ENCODE measurements around the gene PTPRJ. TPM values are rescaled to one million over a fixed set of nuclear protein-coding genes. Genes with fewer than 3 reads are reported as not detected.

PTPRJ gene
- total and polyA plus RNA-seq, 2 of the 4 experiments (the other 2 are of a cell fraction) = 5.6 to 14.9 TPM

DNA sequence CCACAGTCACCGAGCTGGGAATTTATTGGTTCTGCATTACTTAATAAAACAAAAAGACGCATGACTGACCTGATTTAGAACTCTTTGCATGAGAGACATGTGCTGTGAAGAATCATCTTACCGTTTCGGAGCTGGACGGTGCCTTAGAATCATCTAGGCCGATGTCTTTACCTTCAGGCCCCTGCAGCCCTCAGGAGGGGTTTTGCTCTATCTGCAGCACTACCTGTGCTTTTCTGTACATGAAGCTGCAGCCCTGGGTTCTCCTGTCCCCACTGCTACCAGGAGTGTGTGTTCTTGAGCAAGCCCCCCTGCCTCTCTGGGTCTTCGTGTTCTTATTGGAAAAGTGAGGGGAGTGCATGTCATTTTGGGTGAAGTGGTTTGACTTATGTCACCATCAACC, 142.3 kb downstream of the PTPRJ start:
- H3K4me1 ChIP-seq (ENCODE audit: control insufficient read depth, insufficient read depth, low read length) = no peaks in the 10 kb centered on the region
- H3K4me2 ChIP-seq (ENCODE audit: low read depth, low read length) = no peak overlapping the region
- H4K8ac ChIP-seq (ENCODE audit: low read depth in 2 of 2, low read length in 2 of 2) = no peak overlapping the region
- H2BK15ac ChIP-seq (ENCODE audit: low read depth, low read length) = no peak overlapping the region
- H4K91ac ChIP-seq (ENCODE audit: insufficient read depth, low read depth, low read length) = no peak overlapping the region
- no peaks in the 10 kb centered on the region for H3K27me3 ChIP-seq (ENCODE audit: control insufficient read depth, insufficient read depth, low read length)
- no peak overlapping the region for H3K56ac ChIP-seq (ENCODE audit: extremely low read depth, insufficient read depth, low read length)
- no peak overlapping the region for H2BK120ac ChIP-seq (ENCODE audit: low read depth, low read length)
- TF ChIP-seq SMC3 (IDR thresholded peaks at IDR 0.05; ENCODE audit: low read depth, low read length) = no peak
- TF ChIP-seq BHLHE40 (IDR thresholded peaks at IDR 0.05; ENCODE audit: low read depth, low read length) = no peak
- TF ChIP-seq MAZ (IDR thresholded peaks at IDR 0.05; ENCODE audit: borderline replicate concordance, low read depth, low read length) = no peak
- TF ChIP-seq, protein P1, sequence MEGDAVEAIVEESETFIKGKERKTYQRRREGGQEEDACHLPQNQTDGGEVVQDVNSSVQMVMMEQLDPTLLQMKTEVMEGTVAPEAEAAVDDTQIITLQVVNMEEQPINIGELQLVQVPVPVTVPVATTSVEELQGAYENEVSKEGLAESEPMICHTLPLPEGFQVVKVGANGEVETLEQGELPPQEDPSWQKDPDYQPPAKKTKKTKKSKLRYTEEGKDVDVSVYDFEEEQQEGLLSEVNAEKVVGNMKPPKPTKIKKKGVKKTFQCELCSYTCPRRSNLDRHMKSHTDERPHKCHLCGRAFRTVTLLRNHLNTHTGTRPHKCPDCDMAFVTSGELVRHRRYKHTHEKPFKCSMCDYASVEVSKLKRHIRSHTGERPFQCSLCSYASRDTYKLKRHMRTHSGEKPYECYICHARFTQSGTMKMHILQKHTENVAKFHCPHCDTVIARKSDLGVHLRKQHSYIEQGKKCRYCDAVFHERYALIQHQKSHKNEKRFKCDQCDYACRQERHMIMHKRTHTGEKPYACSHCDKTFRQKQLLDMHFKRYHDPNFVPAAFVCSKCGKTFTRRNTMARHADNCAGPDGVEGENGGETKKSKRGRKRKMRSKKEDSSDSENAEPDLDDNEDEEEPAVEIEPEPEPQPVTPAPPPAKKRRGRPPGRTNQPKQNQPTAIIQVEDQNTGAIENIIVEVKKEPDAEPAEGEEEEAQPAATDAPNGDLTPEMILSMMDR (conservative IDR thresholded peaks at IDR 0.05; ENCODE audit: low read depth, low read length) = no peak
- TF ChIP-seq, protein P2, sequence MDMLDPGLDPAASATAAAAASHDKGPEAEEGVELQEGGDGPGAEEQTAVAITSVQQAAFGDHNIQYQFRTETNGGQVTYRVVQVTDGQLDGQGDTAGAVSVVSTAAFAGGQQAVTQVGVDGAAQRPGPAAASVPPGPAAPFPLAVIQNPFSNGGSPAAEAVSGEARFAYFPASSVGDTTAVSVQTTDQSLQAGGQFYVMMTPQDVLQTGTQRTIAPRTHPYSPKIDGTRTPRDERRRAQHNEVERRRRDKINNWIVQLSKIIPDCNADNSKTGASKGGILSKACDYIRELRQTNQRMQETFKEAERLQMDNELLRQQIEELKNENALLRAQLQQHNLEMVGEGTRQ (IDR thresholded peaks at IDR 0.05; ENCODE audit: low read depth, low read length) = no peak
- TF ChIP-seq RFX5 (IDR thresholded peaks at IDR 0.05; ENCODE audit: low read depth, low read length) = no peak
- TF ChIP-seq, protein P3, sequence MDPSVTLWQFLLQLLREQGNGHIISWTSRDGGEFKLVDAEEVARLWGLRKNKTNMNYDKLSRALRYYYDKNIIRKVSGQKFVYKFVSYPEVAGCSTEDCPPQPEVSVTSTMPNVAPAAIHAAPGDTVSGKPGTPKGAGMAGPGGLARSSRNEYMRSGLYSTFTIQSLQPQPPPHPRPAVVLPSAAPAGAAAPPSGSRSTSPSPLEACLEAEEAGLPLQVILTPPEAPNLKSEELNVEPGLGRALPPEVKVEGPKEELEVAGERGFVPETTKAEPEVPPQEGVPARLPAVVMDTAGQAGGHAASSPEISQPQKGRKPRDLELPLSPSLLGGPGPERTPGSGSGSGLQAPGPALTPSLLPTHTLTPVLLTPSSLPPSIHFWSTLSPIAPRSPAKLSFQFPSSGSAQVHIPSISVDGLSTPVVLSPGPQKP (IDR thresholded peaks at IDR 0.05; ENCODE audit: borderline replicate concordance, low read depth, low read length) = no peak
- TF ChIP-seq RAD21 (IDR thresholded peaks at IDR 0.05; ENCODE audit: low read length) = no peak
- TF ChIP-seq NFE2L2 (IDR thresholded peaks at IDR 0.05; ENCODE audit: low read depth, low read length) = no peak
- no peak for TF ChIP-seq CEBPB (IDR thresholded peaks at IDR 0.05; ENCODE audit: low read depth, low read length)
- TF ChIP-seq CHD1 (IDR thresholded peaks at IDR 0.05; ENCODE audit: low read depth, low read length) = no peak
- no peak for TF ChIP-seq POLR2A (IDR thresholded peaks at IDR 0.05; ENCODE audit: low read depth, low read length)
- TF ChIP-seq MAFK (IDR thresholded peaks at IDR 0.05; ENCODE audit: low read depth, low read length) = no peak
- no peak for TF ChIP-seq FOS (IDR thresholded peaks at IDR 0.05; ENCODE audit: low read depth, low read length)
- in situ Hi-C loops (cut with MboI; ENCODE audit: low sequenced_read_pairs) = no loop called here
- ChIA-PET CTCF (no interaction called here), POLR2A (ENCODE audit: unreplicated experiment) (no interaction called here)
- H3K14ac ChIP-seq (replicated peaks; ENCODE audit: low read depth, low read length) = no peak overlapping the region
- no TSS peak for BruUV-seq (replicated peaks)
- no peak overlapping the region for H3K4me3 ChIP-seq (ENCODE audit: insufficient read depth, low read depth, low read length)
- H3K9ac ChIP-seq (ENCODE audit: low read depth, low read length) = no peak overlapping the region
- WGBS, 2 experiments (ENCODE audit: extremely low coverage in 2 of 2, insufficient read length in 1 of 2) = 84% methylated on average over 3 of the region's 7 CpGs; no CpG with 5 or more reads in 1 of the 2 experiments
- no peak overlapping the region for H2BK20ac ChIP-seq (ENCODE audit: low read depth, low read length)
- no peak overlapping the region for H3K4ac ChIP-seq (ENCODE audit: low read depth, low read length)
- no peak overlapping the region for H2BK5ac ChIP-seq (ENCODE audit: low read depth, low read length, poor library complexity, severe bottlenecking)
- no peak overlapping the region for H2AFZ ChIP-seq (replicated peaks; ENCODE audit: low read length, poor library complexity)
- H3K9me3 ChIP-seq (ENCODE audit: control insufficient read depth, insufficient read depth, low read length) = no peaks in the 10 kb centered on the region
- dilution Hi-C loops (cut with HindIII; ENCODE audit: low sequenced_read_pairs, unreplicated experiment) = no loop called here
- intact Hi-C loops (cut with micrococcal nuclease) = no loop called here
- no peaks in the 10 kb centered on the region for H4K20me1 ChIP-seq (ENCODE audit: insufficient read depth, low read length)
- no peak overlapping the region for H3K23ac ChIP-seq (ENCODE audit: low read depth, low read length)
- no peak overlapping the region for H3K18ac ChIP-seq (ENCODE audit: low read depth, low read length)
- no peak for DNase-seq
- ATAC-seq (ENCODE audit: low read depth) = no peak
- no peak overlapping the region for H3K27ac ChIP-seq (ENCODE audit: insufficient read depth, low read length)
- H3K9me1 ChIP-seq (ENCODE audit: insufficient read depth, low read length) = peaks cover 16% of the 10 kb centered on the region
- no peak overlapping the region for H2AK9ac ChIP-seq (replicated peaks; ENCODE audit: low read depth, low read length, poor library complexity)
- peaks cover 19% of the 10 kb centered on the region for H3K36me3 ChIP-seq (ENCODE audit: control insufficient read depth, insufficient read depth, low read length)
- no peak overlapping the region for H2AK5ac ChIP-seq (ENCODE audit: low read depth, low read length)
- H3K79me1 ChIP-seq (ENCODE audit: low read depth in 1 of 2, low read length in 2 of 2) = peaks cover 9 to 13% of the 10 kb centered on the region in 2 experiments; a peak in 3 of 4 replicates
- H4K5ac ChIP-seq (ENCODE audit: low read depth, low read length) = no peak overlapping the region
